ENCODE data around the gene C7orf33. TPM values are rescaled to one million over a fixed set of nuclear protein-coding genes. Genes with fewer than 3 reads are reported as not detected.

The C7orf33 gene
- total and polyA plus RNA-seq, 2 of the 8 experiments (the other 6 are each of a cell fraction or from before 2014, with no cell fraction given): not detected

- 92% methylated on average over 6 of the region's 6 CpGs; no CpG with 5 or more reads in 1 of the 2 experiments for WGBS, 2 experiments (ENCODE audit: extremely low coverage in 1 of 2, insufficient coverage in 1 of 2, insufficient read length in 1 of 2, insufficient replicate concordance in 2 of 2, low coverage in 1 of 2, low lambda C conversion rate in 2 of 2, missing lambda C conversion rate in 1 of 2)
- H2BK5ac ChIP-seq (ENCODE audit: low read depth, low read length): no peak overlapping the region
- H3K27ac ChIP-seq (ENCODE audit: low read depth, low read length): no peak overlapping the region
- H4K20me1 ChIP-seq (replicated peaks in 1 of 2; ENCODE audit: control insufficient read depth in 1 of 2, insufficient read depth in 2 of 2, low read length in 2 of 2): no peaks in the 10 kb centered on the region
- H3K27me3 ChIP-seq (replicated peaks in 1 of 4; ENCODE audit: control insufficient read depth in 3 of 4, extremely low read depth in 1 of 4, insufficient read depth in 3 of 4, low read length in 3 of 4): no peaks in the 10 kb centered on the region
- no peaks in the 10 kb centered on the region for H3K79me2 ChIP-seq (ENCODE audit: control insufficient read depth in 1 of 2, insufficient read depth in 2 of 2, low read length in 2 of 2)
- H2BK15ac ChIP-seq (ENCODE audit: low read length): no peak overlapping the region
- no peak overlapping the region for H4K5ac ChIP-seq (ENCODE audit: insufficient read length, low read depth, low read length)
- H3K9me3 ChIP-seq (ENCODE audit: insufficient read depth in 2 of 2, low read depth in 1 of 2, low read length in 1 of 2): no peaks in the 10 kb centered on the region
- H3K4me2 ChIP-seq (ENCODE audit: insufficient read depth in 1 of 2, low read depth in 2 of 2, low read length in 2 of 2): no peak overlapping the region
- H3K36me3 ChIP-seq (ENCODE audit: control insufficient read depth in 2 of 4, insufficient read depth in 4 of 4, low read length in 3 of 4): no peaks in the 10 kb centered on the region
- H3K14ac ChIP-seq (ENCODE audit: insufficient read length): no peak overlapping the region
- H2BK12ac ChIP-seq (ENCODE audit: low read depth, low read length): no peak overlapping the region
- FAIRE-seq: no peak
- TF ChIP-seq KDM1A (IDR thresholded peaks at IDR 0.05; ENCODE audit: borderline replicate concordance, low read length) (peak; percentile 38; the same call in 1 of the 2 replicates), CBX8 (IDR thresholded peaks at IDR 0.05; ENCODE audit: borderline replicate concordance, low read depth, low read length) (no peak)
- no peak overlapping the region for H2BK20ac ChIP-seq (ENCODE audit: low read length)
- H3K18ac ChIP-seq (ENCODE audit: extremely low read depth, low read length): no peak overlapping the region
- H3K4ac ChIP-seq (replicated peaks; ENCODE audit: insufficient read length, low read depth, low read length): no peak overlapping the region
- no peak overlapping the region for H3K56ac ChIP-seq (replicated peaks; ENCODE audit: insufficient read length, low read depth, low read length)
- H3K4me3 ChIP-seq (ENCODE audit: extremely low read depth in 1 of 4, insufficient read depth in 2 of 4, low read depth in 3 of 4, low read length in 4 of 4): no peak overlapping the region
- no peaks in the 10 kb centered on the region for H3K79me1 ChIP-seq (ENCODE audit: low read depth, low read length)
- H3K23me2 ChIP-seq (ENCODE audit: low read depth, low read length): peaks cover 2% of the 10 kb centered on the region; the same call in 1 of the 2 replicates
- POLR2A ChIA-PET (ENCODE audit: partially characterized antibody): no interaction called here
- no peak overlapping the region for H2AK5ac ChIP-seq (ENCODE audit: low read depth, low read length)
- H3K4me1 ChIP-seq (replicated peaks in 1 of 4; ENCODE audit: control insufficient read depth in 3 of 4, insufficient read depth in 4 of 4, low read length in 3 of 4): no peaks in the 10 kb centered on the region
- H4K91ac ChIP-seq (replicated peaks; ENCODE audit: insufficient read length, low read length): no peak overlapping the region
- no peak overlapping the region for H3K9ac ChIP-seq (replicated peaks in 1 of 4; ENCODE audit: extremely low read depth in 1 of 4, low read depth in 3 of 4, low read length in 3 of 4)
- H4K8ac ChIP-seq (ENCODE audit: extremely low read depth, insufficient read depth, low read length): no peak overlapping the region
- H2BK120ac ChIP-seq (replicated peaks; ENCODE audit: low read depth, low read length): no peak overlapping the region
- CTCF ChIA-PET (ENCODE audit: partially characterized antibody): no interaction called here
- no peak overlapping the region for H2AFZ ChIP-seq (ENCODE audit: low read length)
- no peak for DNase-seq (ENCODE audit: low read depth in 1 of 2, low spot score in 2 of 2)
- no peak overlapping the region for H3K23ac ChIP-seq (ENCODE audit: insufficient read length)
Measured at GRCh38 chr7:148545172-148545571, 45.4 kb upstream of the C7orf33 start.

Measured in H1 (cell line).